Measurements from ENCODE around the gene RPS14.

DNA sequence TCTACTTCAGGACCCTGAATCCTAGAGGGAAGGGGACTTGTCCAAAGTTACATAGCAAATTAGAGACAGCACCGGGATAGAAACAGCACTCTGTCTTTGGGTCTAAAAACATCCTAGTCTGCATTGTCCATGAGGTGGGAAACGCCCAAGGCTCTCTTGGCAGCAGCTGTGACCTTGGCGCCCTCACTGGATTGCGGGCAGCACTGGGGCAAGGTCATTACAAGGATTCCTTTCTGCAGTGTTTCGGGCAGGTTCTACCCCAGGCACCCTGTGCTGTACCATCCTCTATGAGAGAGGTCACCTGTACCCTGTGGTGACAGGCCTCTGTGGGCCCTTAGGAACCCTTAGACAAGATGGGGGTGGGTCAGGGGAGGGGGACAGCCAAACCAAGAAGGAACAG, 45.4 kb downstream of the RPS14 start:
- TF ChIP-seq EZH2 (IDR thresholded peaks at IDR 0.05; ENCODE audit: insufficient read depth, poor library complexity, severe bottlenecking) (no peak), EZH2phosphoT487 (IDR thresholded peaks at IDR 0.05; ENCODE audit: insufficient read depth, low read depth) (no peak)
